B cell (primary cell): Measurements from ENCODE around the gene CARMIL3. TPM values are rescaled to one million over a fixed set of nuclear protein-coding genes. Genes with fewer than 3 reads are reported as not detected.

ENCODE experiments used
- ATAC-seq: fragments of 200-7000 bp; cut with Tn5 transposase; one replicate; pipeline ENCODE4 v1.10.0; 2021; ENCODE audit warnings: low read depth, mild to moderate bottlenecking, moderate number of reproducible peaks, moderate library complexity
- CTCF ChIA-PET: fragments of 350-600 bp; sonication (Branson Sonifier 250); formaldehyde crosslinking; loops from one replicate; lab custom pipeline; 2021; ENCODE audit warnings: antibody characterized with exemption, inconsistent platforms; lab: Charles Lee
- POLR2A ChIA-PET: fragments of 350-600 bp; sonication (Branson Sonifier 250); formaldehyde crosslinking; loops from one replicate; lab custom pipeline; 2021; ENCODE audit warnings: antibody characterized with exemption; lab: Charles Lee
- DNase-seq: peaks from one replicate; pipeline ENCODE4 v3.0.0; 2013
- H2AFZ ChIP-seq: 2 replicates; pipeline ENCODE4 v1.6.1; 2012; ENCODE audit warnings: mild to moderate bottlenecking, low read depth, low read length; ENCODE audit not compliant: insufficient read depth, poor library complexity, severe bottlenecking
- H3K27ac ChIP-seq, 2 donors: 1 replicate in 1 of 2; 2 replicates in 1 of 2; pipeline ENCODE4 v1.5.1; 2012 to 2013; ENCODE audit warnings: low read length in 2 of 2, mild to moderate bottlenecking in 2 of 2, moderate library complexity in 1 of 2
- H3K27me3 ChIP-seq, 4 experiments: fragments of 200-600 bp in 1 of 4; sonication (generic) in 1 of 4; replicated peaks in 1 of 4; 1 replicate in 2 of 4; 2 replicates in 2 of 4; pipeline versions ENCODE4 v1.6.1 to v1.7.0; 2013 to 2016; ENCODE audit warnings: low read length in 3 of 4, mild to moderate bottlenecking in 2 of 4, mixed read lengths in 1 of 4, moderate library complexity in 1 of 4; ENCODE audit not compliant: insufficient read depth in 4 of 4, control insufficient read depth in 3 of 4; ENCODE audit errors: control extremely low read depth in 1 of 4
- H3K36me3 ChIP-seq, 2 experiments: replicated peaks in 1 of 2; 1 replicate in 1 of 2; 2 replicates in 1 of 2; pipeline versions ENCODE4 v1.6.1 to v1.7.1; 2013; ENCODE audit warnings: low read length in 1 of 2; ENCODE audit not compliant: insufficient read depth in 2 of 2, control insufficient read depth in 1 of 2; ENCODE audit errors: control extremely low read depth in 1 of 2, extremely low read depth in 1 of 2
- H3K4me1 ChIP-seq, 2 donors: fragments of 200-600 bp in 1 of 2; sonication (generic) in 1 of 2; 1 replicate in 1 of 2; 2 replicates in 1 of 2; pipeline versions ENCODE4 v1.5.1 to v1.6.1; 2013 to 2017; ENCODE audit warnings: low read length in 2 of 2; ENCODE audit not compliant: control insufficient read depth in 2 of 2, insufficient read depth in 2 of 2
- H3K4me2 ChIP-seq: replicated peaks from 2 replicates; pipeline ENCODE3; 2012; ENCODE audit warnings: mild to moderate bottlenecking, low read depth, low read length; ENCODE audit not compliant: poor library complexity, severe bottlenecking
- H3K4me3 ChIP-seq, 5 experiments: fragments of 200-600 bp in 1 of 5; sonication (generic) in 1 of 5; 1 replicate in 3 of 5; 2 replicates in 2 of 5; pipeline versions ENCODE4 v1.5.1 to v1.7.0; 2011 to 2016; ENCODE audit warnings: low read length in 4 of 5, mild to moderate bottlenecking in 4 of 5, low read depth in 2 of 5, control low read depth in 1 of 5, moderate library complexity in 1 of 5; ENCODE audit not compliant: insufficient read depth in 1 of 5; ENCODE audit errors: control extremely low read depth in 1 of 5, extremely low read depth in 1 of 5
- H3K79me2 ChIP-seq: fragments of 200-600 bp; sonication (generic); one replicate; pipeline ENCODE4 v1.6.0; 2016; ENCODE audit warnings: low read length; ENCODE audit not compliant: control insufficient read depth, insufficient read depth
- H3K9ac ChIP-seq: fragments of 200-600 bp; sonication (generic); 2 replicates; pipeline ENCODE4 v1.6.1; 2017; ENCODE audit warnings: mild to moderate bottlenecking, low read length, moderate library complexity
- H3K9me3 ChIP-seq, 3 donors: one replicate each; pipeline versions ENCODE4 v1.6.1 to v1.7.1; 2013; ENCODE audit warnings: low read length in 2 of 3; ENCODE audit not compliant: control insufficient read depth in 2 of 3, insufficient read depth in 1 of 3; ENCODE audit errors: control extremely low read depth in 1 of 3
- H4K20me1 ChIP-seq: 2 replicates; pipeline ENCODE4 v1.6.0; 2012; ENCODE audit warnings: mild to moderate bottlenecking, low read length; ENCODE audit not compliant: insufficient read depth, control insufficient read depth, poor library complexity, severe bottlenecking
- H3K27ac Mint-ChIP-seq: one replicate; pipeline ENCODE4 v1.8.0; 2021; ENCODE audit warnings: mixed read lengths
- H3K27me3 Mint-ChIP-seq: one replicate; pipeline ENCODE4 v1.8.0; 2021; ENCODE audit warnings: mixed read lengths
- H3K4me1 Mint-ChIP-seq: one replicate; pipeline ENCODE4 v1.8.0; 2021; ENCODE audit warnings: mixed read lengths
- H3K4me3 Mint-ChIP-seq: one replicate; pipeline ENCODE4 v1.8.0; 2021; ENCODE audit warnings: mixed read lengths
- H3K9me3 Mint-ChIP-seq: one replicate; pipeline ENCODE4 v1.8.0; 2022; ENCODE audit warnings: mixed read lengths; ENCODE audit not compliant: insufficient read depth
- CTCF ChIP-seq: fragments of 200-600 bp; IDR thresholded peaks from one replicate; pipeline ENCODE4 v1.8.0; 2022; ENCODE audit warnings: antibody characterized with exemption, mild to moderate bottlenecking
- EZH2 ChIP-seq: IDR thresholded peaks from 2 replicates; pipeline ENCODE4 v1.6.1; 2012; ENCODE audit warnings: borderline replicate concordance, low read depth, mild to moderate bottlenecking, moderate library complexity, low read length; ENCODE audit not compliant: insufficient read depth, poor library complexity, severe bottlenecking
- WGBS: methylation state at CpG from one replicate; pipeline ENCODE4 v1.1.5; 2013; ENCODE audit warnings: missing lambda C conversion rate; ENCODE audit not compliant: insufficient coverage; 5-methylcytosine and 5-hydroxymethylcytosine counted together
- intact Hi-C: fragments of 100-400 bp; cut with micrococcal nuclease; formaldehyde crosslinking; loops from one replicate; pipeline ENCODE4 v1.10.0; 2022
- polyA plus RNA-seq: library from polyadenylated mRNA; depleted of rRNA; stranded (reverse); fragments of >200 nt; gene quantifications from 2 replicates; pipeline ENCODE4 v1.2.3, GENCODE V29; 2012
- total RNA-seq, 2 donors: library from RNA; stranded (reverse); fragments of 120-200 nt in 1 of 2; gene quantifications; 1 replicate in 1 of 2; 2 replicates in 1 of 2; pipeline versions ENCODE4 v1.2.3 to v1.2.4, GENCODE V29; 2013 to 2022

The CARMIL3 gene
- total and polyA plus RNA-seq, 2 donors (not counting 1 experiment from before 2014, with no cell fraction given), result 1.0 to 7.2 TPM

DNA sequence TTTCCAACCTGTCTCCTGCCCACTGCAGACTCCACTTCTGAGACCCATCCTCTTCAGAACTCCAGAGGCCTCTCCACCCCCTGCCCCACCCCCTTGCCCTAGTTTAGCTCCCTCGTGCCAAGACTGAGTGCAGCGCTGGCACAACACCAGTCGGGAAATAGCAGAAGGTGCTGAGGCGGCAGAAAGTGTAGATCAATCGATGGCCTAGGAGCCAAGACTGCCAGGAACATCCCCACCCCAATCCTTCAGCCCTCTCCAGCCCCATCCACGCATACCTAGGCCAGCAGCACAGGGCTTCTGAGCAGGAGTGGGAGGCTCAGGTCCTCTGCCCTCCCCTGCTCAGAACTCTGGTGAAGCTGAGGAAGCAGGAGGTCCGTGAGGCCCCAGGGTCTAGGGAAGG lies 20.6 kb downstream of the CARMIL3 start:
- H3K27ac Mint-ChIP-seq, result no peak overlapping the region
- Histone ChIP-seq H3K9me3 (no peaks in the 10 kb centered on the region), H3K9ac (no peak overlapping the region), H3K4me2 (no peak overlapping the region), H3K4me3 (no peak overlapping the region), H3K4me1 (peaks cover 13 to 17% of the 10 kb centered on the region in 2 donors), H3K36me3 (no peaks in the 10 kb centered on the region), H4K20me1 (no peaks in the 10 kb centered on the region), H2AFZ (no peak overlapping the region), H3K79me2 (peaks cover 5% of the 10 kb centered on the region), H3K27me3 (peaks cover 0 to 4% (median 0%) of the 10 kb centered on the region in 4 experiments), H3K27ac (no peak overlapping the region)
- H3K9me3 Mint-ChIP-seq, result no peaks in the 10 kb centered on the region
- no peak overlapping the region for H3K4me3 Mint-ChIP-seq
- DNase-seq (no peak), ATAC-seq (no peak)
- WGBS, result 87% methylated on average over 6 of the region's 7 CpGs
- peaks cover 22% of the 10 kb centered on the region for H3K4me1 Mint-ChIP-seq
- ChIA-PET POLR2A (no interaction called here), CTCF (interaction anchor here (0.8 to 1.4 kb wide), 3 partner anchors 14 to 36 kb away, joined by 3 to 9 read pairs (median 3); no protein-coding TSS in a partner anchor)
- peaks cover 4% of the 10 kb centered on the region for H3K27me3 Mint-ChIP-seq
- intact Hi-C loops, result no loop called here
- TF ChIP-seq CTCF, result no peak
- no peak for TF ChIP-seq EZH2

- H3K4me2 ChIP-seq, result no peak overlapping the region
- H3K4me3 ChIP-seq, result no peak overlapping the region
- no peaks in the 10 kb centered on the region for H4K20me1 ChIP-seq
- H3K9ac ChIP-seq, result no peak overlapping the region
- no peaks in the 10 kb centered on the region for H3K36me3 ChIP-seq
- ChIA-PET CTCF (interaction anchor here (0.8 to 3.8 kb wide), 4 partner anchors 15 to 36 kb away, joined by 3 to 13 read pairs (median 6); no protein-coding TSS in a partner anchor), POLR2A (no interaction called here)
- H3K9me3 ChIP-seq, result no peaks in the 10 kb centered on the region
- H3K4me1 Mint-ChIP-seq, result peaks cover 22% of the 10 kb centered on the region
- ATAC-seq, result no peak
- no peak for DNase-seq
- H3K9me3 Mint-ChIP-seq, result no peaks in the 10 kb centered on the region
- no peak overlapping the region for H3K27ac Mint-ChIP-seq
- H3K27ac ChIP-seq, result no peak overlapping the region
- peaks cover 4% of the 10 kb centered on the region for H3K27me3 Mint-ChIP-seq
- H3K27me3 ChIP-seq, result peaks cover 0 to 4% (median 0%) of the 10 kb centered on the region in 4 experiments
- H3K4me3 Mint-ChIP-seq, result no peak overlapping the region
- TF ChIP-seq CTCF (no peak), EZH2 (no peak)
- intact Hi-C loops, result no loop called here
- H3K4me1 ChIP-seq, result peaks cover 13 to 17% of the 10 kb centered on the region in 2 donors
- H2AFZ ChIP-seq, result no peak overlapping the region
- H3K79me2 ChIP-seq, result peaks cover 9% of the 10 kb centered on the region
- WGBS, result 92% methylated on average over 23 of the region's 26 CpGs
Observed at GRCh38 chr14:24072881-24073877, 21.4 kb downstream of the CARMIL3 start.
